ENCODE measurements around the gene PRSS50.

The PRSS50 gene

DNA sequence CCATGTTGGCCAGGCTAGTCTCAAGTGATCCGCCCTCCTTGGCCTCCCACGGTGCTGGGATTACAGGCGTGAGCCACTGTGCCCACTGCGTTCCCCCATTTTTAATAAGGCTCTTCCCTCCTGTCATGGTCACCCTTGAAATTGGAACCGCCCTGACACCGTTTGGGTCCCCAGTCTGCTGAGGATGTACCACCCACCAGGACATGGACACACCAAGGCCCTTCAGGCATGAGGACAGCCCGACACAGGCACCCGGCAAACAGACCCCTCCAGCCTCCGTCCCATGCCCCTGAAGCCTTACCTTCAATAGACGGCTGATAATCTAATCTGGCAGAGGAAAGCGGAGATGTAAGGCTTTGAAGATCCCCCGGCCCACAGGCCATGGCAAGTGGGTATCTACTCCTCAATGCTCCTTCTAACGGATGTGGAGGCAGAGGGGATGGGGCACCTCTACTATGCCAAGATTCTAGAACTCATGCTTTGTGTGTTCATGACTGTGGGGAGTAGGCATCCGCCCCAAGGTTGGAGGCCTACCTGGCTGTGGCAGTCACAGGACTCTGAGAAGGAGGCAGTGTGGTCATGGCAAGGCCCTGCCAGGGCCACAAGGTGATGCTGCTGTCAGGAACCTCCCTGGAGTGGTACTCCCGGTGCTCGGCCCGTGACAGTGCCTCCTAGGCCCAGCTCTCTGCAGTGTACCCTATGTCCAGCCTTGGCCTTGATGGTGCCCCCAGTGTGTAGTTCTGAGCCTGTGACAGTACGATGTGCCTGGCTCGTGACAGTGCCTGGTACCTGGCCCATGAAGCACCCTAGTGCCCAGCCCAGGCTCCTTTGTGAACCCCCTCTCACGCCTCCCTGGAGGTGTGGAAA is 18.6 kb upstream of the PRSS50 start:
- DNase-seq (ENCODE audit: extremely low spot score): no peak
- TF ChIP-seq, protein P1, sequence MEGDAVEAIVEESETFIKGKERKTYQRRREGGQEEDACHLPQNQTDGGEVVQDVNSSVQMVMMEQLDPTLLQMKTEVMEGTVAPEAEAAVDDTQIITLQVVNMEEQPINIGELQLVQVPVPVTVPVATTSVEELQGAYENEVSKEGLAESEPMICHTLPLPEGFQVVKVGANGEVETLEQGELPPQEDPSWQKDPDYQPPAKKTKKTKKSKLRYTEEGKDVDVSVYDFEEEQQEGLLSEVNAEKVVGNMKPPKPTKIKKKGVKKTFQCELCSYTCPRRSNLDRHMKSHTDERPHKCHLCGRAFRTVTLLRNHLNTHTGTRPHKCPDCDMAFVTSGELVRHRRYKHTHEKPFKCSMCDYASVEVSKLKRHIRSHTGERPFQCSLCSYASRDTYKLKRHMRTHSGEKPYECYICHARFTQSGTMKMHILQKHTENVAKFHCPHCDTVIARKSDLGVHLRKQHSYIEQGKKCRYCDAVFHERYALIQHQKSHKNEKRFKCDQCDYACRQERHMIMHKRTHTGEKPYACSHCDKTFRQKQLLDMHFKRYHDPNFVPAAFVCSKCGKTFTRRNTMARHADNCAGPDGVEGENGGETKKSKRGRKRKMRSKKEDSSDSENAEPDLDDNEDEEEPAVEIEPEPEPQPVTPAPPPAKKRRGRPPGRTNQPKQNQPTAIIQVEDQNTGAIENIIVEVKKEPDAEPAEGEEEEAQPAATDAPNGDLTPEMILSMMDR (IDR thresholded peaks at IDR 0.05; ENCODE audit: control extremely low read depth, extremely low read depth, low read depth, missing control alignments): no peak
- ChIA-PET CTCF (no interaction called here), POLR2A (no interaction called here)

DNA sequence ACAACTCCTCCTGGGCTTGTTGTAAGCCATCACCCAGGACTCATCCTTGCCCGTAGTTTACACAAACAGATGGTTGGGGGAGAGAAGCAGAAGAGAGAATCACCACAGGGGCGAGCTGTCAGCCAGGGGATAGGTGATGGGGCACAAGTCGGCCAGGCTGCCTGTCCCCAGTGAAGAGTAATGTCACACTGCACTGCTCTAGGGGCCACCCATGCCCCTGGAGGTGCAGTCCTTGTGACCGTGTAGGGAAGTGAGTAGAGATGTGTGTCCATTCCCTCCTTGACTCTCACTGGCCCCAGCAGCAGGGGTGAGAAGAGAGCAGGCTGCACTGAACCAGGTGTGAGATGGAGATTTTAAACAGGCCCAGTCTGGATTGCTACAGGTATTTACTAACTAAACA is 17.1 kb upstream of the PRSS50 start:
- TF ChIP-seq, protein P1 (IDR thresholded peaks at IDR 0.05; ENCODE audit: control extremely low read depth, extremely low read depth, low read depth, missing control alignments): no peak
- ChIA-PET CTCF (no interaction called here), POLR2A (no interaction called here)
- DNase-seq (ENCODE audit: extremely low spot score): no peak

DNA sequence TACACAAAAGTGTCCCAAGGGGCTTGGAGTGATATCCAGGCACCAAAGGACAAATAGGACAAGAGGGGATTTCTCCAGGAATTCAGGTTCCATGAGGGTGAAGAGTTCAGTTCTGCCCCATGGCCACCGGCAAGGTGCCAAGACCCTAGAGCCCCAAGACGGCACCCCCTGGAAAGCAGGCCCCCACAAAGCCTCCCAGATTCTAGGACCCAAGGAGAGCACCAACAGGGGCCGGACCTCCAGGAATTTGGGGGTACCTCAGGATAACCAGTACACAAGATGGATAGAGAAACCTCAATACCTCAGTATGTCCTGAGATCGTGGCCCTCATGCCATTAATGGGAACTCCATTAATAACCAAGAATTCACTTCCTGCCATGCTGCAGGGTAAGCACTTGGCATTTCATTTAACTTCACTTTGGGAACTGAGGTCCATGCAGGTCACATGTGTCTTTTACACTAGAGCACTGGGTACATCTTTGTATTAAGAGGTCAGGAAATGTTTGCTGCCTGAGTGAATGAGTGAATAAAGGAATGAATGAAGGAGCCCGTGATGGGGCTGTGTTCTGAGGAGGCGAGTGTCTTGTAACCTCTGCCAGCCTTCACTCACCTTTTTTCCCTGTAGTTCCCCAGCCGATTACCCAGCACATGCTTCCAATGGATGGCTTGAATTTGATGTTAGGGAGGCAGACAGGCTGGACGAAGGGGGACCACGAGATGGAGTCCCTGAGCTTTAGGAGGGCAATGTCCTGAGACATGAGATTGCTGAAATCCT is 15.5 kb upstream of the PRSS50 start:
- POLR2A ChIA-PET: no interaction called here
- TF ChIP-seq, protein P1 (IDR thresholded peaks at IDR 0.05; ENCODE audit: control extremely low read depth, extremely low read depth, low read depth, missing control alignments): no peak
- CTCF ChIA-PET: no interaction called here
- DNase-seq (ENCODE audit: extremely low spot score): no peak

DNA sequence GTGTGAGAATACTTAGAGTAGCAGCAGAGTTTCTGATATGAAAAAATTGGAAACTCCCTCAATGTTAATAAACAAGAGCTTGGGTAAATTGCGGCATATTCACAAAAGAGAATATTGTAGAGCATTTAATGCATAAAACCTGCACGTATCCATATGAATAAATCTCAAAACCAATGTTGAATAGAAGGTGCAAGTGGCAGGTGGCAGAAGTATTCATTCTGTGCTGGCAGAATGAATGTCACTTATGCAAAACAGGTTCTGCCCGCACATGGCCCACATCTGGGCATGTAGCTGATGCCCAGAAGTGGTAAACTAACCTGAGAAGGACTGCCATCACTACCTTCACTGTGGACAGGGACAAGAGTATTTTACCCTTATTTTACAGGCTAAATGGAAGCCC is 14.1 kb upstream of the PRSS50 start:
- TF ChIP-seq, protein P1 (IDR thresholded peaks at IDR 0.05; ENCODE audit: control extremely low read depth, extremely low read depth, low read depth, missing control alignments): no peak
- ChIA-PET POLR2A (no interaction called here), CTCF (no interaction called here)
- no peak for DNase-seq (ENCODE audit: extremely low spot score)

DNA sequence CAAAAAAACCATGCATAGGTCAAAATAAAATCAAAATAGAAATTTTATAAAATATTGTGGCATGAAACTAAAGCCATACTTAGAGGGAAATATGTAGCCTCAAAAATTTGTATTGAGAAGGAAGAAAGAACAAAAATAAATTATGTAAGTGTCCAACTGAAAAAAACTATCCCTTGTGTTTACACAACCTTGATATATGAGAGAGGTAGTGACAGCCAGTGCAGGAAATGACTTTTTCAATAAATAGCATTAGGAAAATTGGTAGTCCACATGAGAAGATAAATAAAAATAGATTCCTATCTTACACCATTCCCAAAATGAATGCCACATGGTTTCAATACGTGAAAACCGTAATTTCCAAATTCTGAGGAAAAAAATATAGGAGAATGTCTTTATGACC is 13.2 kb upstream of the PRSS50 start:
- ChIA-PET POLR2A (no interaction called here), CTCF (no interaction called here)
- TF ChIP-seq, protein P1 (IDR thresholded peaks at IDR 0.05; ENCODE audit: control extremely low read depth, extremely low read depth, low read depth, missing control alignments): no peak
- DNase-seq (ENCODE audit: extremely low spot score): no peak

DNA sequence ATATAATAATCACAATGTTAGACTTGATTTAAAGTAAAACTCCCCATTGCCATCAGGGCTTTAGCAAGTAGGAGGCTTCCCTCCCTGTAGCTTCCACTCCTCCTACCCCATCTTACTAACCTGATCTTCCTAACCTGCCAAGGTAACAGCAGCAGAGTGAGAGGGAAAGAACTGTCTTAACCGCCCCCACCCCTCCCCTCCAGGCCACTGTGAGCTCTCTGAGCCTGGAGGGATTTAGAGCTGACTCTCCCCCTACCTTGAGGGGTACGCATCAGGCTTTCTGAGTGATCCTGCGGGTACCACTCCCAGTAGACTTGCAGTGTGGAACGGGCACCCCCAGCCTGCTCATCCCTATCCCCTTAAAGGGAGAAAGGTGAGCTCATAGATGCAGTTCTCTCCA is 11.4 kb upstream of the PRSS50 start:
- ChIA-PET CTCF (interaction anchor here (1.0 to 1.7 kb wide), 4 partner anchors 9 to 181 kb away, joined by 3 to 7 read pairs (median 4); no protein-coding TSS in a partner anchor), POLR2A (no interaction called here)
- TF ChIP-seq, protein P1 (IDR thresholded peaks at IDR 0.05; ENCODE audit: control extremely low read depth, extremely low read depth, low read depth, missing control alignments): no peak
- no peak for DNase-seq (ENCODE audit: extremely low spot score)

Data from GM10248 (cell line).